GM23338 (cell line): ENCODE measurements around the gene MAP2K1. TPM values are rescaled to one million over a fixed set of nuclear protein-coding genes. Genes with fewer than 3 reads are reported as not detected.

ENCODE experiments used
- ATAC-seq: fragments of 200-7000 bp; cut with Tn5 transposase; 3 replicates; pipeline ENCODE4 v1.9.1; 2020
- DNase-seq: peaks from one replicate; pipeline ENCODE4 v3.0.0-alpha.2; 2015; ENCODE audit warnings: low spot score
- H2AFZ ChIP-seq: fragments of 200-600 bp; sonication (generic); 2 replicates; pipeline ENCODE4 v1.8.0; 2016; ENCODE audit warnings: antibody characterized with exemption, mild to moderate bottlenecking, moderate library complexity
- H3F3A ChIP-seq: fragments of 200-600 bp; sonication (generic); replicated peaks from 2 replicates; pipeline ENCODE4 v1.8.0; 2017; ENCODE audit warnings: antibody characterized with exemption, mixed run types, low read depth
- H3K27ac ChIP-seq: fragments of 200-600 bp; sonication (generic); 2 replicates; pipeline ENCODE4 v1.6.1; 2016; ENCODE audit warnings: low read depth
- H3K27me3 ChIP-seq: fragments of 200-600 bp; sonication (generic); 2 replicates; pipeline ENCODE4 v1.8.0; 2016; ENCODE audit warnings: mild to moderate bottlenecking, mixed run types, moderate library complexity; ENCODE audit not compliant: insufficient read depth
- H3K36me3 ChIP-seq: fragments of 200-600 bp; sonication (generic); 2 replicates; pipeline ENCODE4 v1.8.0; 2016; ENCODE audit warnings: mild to moderate bottlenecking; ENCODE audit not compliant: insufficient read depth
- H3K4me1 ChIP-seq: fragments of 200-600 bp; sonication (generic); 2 replicates; pipeline ENCODE4 v1.8.0; 2016; ENCODE audit warnings: mild to moderate bottlenecking, moderate library complexity; ENCODE audit not compliant: insufficient read depth
- H3K4me2 ChIP-seq: fragments of 200-600 bp; sonication (generic); 2 replicates; pipeline ENCODE4 v1.7.1; 2017; ENCODE audit warnings: mixed run types
- H3K4me3 ChIP-seq: fragments of 200-600 bp; sonication (generic); 2 replicates; pipeline ENCODE4 v1.6.1; 2016; ENCODE audit warnings: mixed run types
- H3K79me2 ChIP-seq: fragments of 200-600 bp; sonication (generic); replicated peaks from 2 replicates; pipeline ENCODE4 v1.8.0; 2017; ENCODE audit warnings: mild to moderate bottlenecking; ENCODE audit not compliant: insufficient read depth
- H3K9me2 ChIP-seq: fragments of 200-600 bp; sonication (generic); 2 replicates; pipeline ENCODE4 v1.8.0; 2017; ENCODE audit not compliant: insufficient read depth
- H4K20me1 ChIP-seq: fragments of 200-600 bp; sonication (generic); replicated peaks from 2 replicates; pipeline ENCODE4 v1.8.0; 2017; ENCODE audit warnings: mild to moderate bottlenecking; ENCODE audit not compliant: insufficient read depth
- H3K27ac Mint-ChIP-seq: 2 replicates; pipeline ENCODE4 v1.8.0; 2020; ENCODE audit warnings: inconsistent platforms, mild to moderate bottlenecking, moderate library complexity, mixed read lengths
- H3K27me3 Mint-ChIP-seq: 3 replicates; pipeline ENCODE4 v1.8.0; 2022; ENCODE audit warnings: low read depth, mild to moderate bottlenecking, moderate library complexity, mixed read lengths, inconsistent platforms; ENCODE audit not compliant: insufficient read depth, poor library complexity
- H3K36me3 Mint-ChIP-seq: 3 replicates; pipeline ENCODE4 v1.8.0; 2021; ENCODE audit warnings: low read depth, mild to moderate bottlenecking, inconsistent platforms, moderate library complexity, mixed read lengths
- H3K4me1 Mint-ChIP-seq: 3 replicates; pipeline ENCODE4 v1.8.0; 2020; ENCODE audit warnings: mild to moderate bottlenecking, inconsistent platforms, mixed read lengths
- H3K4me3 Mint-ChIP-seq: 3 replicates; pipeline ENCODE4 v1.8.0; 2021; ENCODE audit warnings: moderate library complexity, mild to moderate bottlenecking, inconsistent platforms, mixed read lengths
- H3K9me3 Mint-ChIP-seq: 3 replicates; pipeline ENCODE4 v1.8.0; 2020; ENCODE audit warnings: moderate library complexity, mild to moderate bottlenecking, inconsistent platforms, mixed read lengths
- CREB1 ChIP-seq: fragments of 250-450 bp; sonication (Bioruptor Pico); IDR thresholded peaks from 2 replicates; pipeline ENCODE4 v1.5.0; 2020; ENCODE audit warnings: low read depth, mild to moderate bottlenecking, moderate library complexity
- EZH2 ChIP-seq: fragments of 200-600 bp; sonication (generic); IDR thresholded peaks from one replicate; pipeline ENCODE4 v1.8.0; 2017; ENCODE audit warnings: antibody characterized with exemption, mild to moderate bottlenecking, low read depth; ENCODE audit not compliant: unreplicated experiment
- JUNB ChIP-seq: IDR thresholded peaks from one replicate; pipeline ENCODE4 v1.6.1; 2016; ENCODE audit warnings: antibody characterized with exemption; ENCODE audit not compliant: unreplicated experiment
- NANOG ChIP-seq: IDR thresholded peaks from 2 replicates; pipeline ENCODE4 v1.6.1; 2016; ENCODE audit warnings: antibody characterized with exemption, borderline replicate concordance
- polyA plus RNA-seq: library from polyadenylated mRNA; unstranded; fragments of >200 nt; fragmentation: Nextera tagmentation; extraction: Ambion mirVana; gene quantifications from 2 replicates; pipeline ENCODE4 v1.2.1, GENCODE V29; 2016
- total RNA-seq: library from RNA; depleted of rRNA; stranded (reverse); fragments of >200 nt; shearing (Covaris generic); gene quantifications from 2 replicates; pipeline ENCODE4 v1.2.3, GENCODE V29; 2014
- TF ChIP-seq, protein P1 (sequence below), 2 experiments: fragments of 200-600 bp in 1 of 2; sonication (generic) in 1 of 2; conservative IDR thresholded peaks; 2 replicates each; pipeline versions ENCODE4 v1.5.1 to v1.6.1; 2016 to 2017; ENCODE audit warnings: antibody characterized with exemption in 2 of 2, low read depth in 2 of 2, mild to moderate bottlenecking in 2 of 2, moderate library complexity in 1 of 2
- TF ChIP-seq, protein P2 (sequence below): IDR thresholded peaks from 2 replicates; pipeline ENCODE4 v1.6.1; 2016; ENCODE audit warnings: antibody characterized with exemption

Gene MAP2K1
- total and polyA plus RNA-seq, 2 experiments from 2014 or later: 42.0 to 68.5 TPM

DNA sequence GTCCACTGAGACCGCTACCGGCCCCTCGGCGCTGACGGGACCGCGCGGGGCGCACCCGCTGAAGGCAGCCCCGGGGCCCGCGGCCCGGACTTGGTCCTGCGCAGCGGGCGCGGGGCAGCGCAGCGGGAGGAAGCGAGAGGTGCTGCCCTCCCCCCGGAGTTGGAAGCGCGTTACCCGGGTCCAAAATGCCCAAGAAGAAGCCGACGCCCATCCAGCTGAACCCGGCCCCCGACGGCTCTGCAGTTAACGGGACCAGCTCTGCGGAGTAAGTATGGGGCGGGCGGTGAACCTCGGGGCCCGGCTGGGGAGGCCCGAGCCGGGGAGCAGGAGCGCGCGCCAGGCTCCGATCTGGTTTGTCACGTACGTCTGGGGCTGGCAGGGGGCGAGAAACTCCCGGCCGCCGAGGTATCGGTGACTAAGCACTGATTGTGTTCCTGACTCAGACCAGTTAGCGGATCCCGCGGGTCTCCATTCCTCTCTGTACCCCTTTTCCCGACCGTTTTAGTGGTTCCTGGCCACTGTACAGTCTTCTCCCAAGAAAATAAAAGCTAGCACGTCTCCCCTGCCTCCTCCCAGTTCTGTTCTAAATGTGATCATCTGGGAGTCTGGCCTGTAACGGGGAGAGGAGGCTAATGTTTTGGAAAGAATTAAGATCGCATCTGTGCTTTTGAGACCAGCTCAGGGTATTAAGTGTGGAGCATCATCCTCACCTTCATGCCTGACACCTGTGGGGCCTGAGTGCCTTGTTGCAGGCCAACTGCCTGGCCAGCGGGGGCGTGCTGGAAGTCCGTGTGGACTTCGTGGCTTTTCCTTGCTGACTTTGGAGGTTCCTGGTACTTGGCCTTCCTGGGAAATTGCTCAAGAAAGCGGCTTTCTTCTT is 691 bp downstream of the MAP2K1 start:
- H3K4me1 ChIP-seq: peaks cover 7% of the 10 kb centered on the region
- 0 out of 2 replicates have a peak, but pooled peaks cover 6% of the 10 kb centered on the region for H3F3A ChIP-seq
- no peaks in the 10 kb centered on the region for H3K36me3 ChIP-seq
- peak overlapping the region; percentile 82 for H3K4me3 ChIP-seq
- Mint-ChIP-seq H3K4me3 (peak overlapping the region; percentile 91), H3K27me3 (peaks cover 4% of the 10 kb centered on the region), H3K36me3 (peaks cover 22% of the 10 kb centered on the region; the same call in 2 of the 3 replicates), H3K4me1 (peaks cover 33% of the 10 kb centered on the region), H3K27ac (peak overlapping the region; percentile 15; the same call in 1 of the 2 replicates), H3K9me3 (no peaks in the 10 kb centered on the region)
- H3K27ac ChIP-seq: no peak overlapping the region
- H3K4me2 ChIP-seq: peak overlapping the region; percentile 89
- H3K27me3 ChIP-seq: no peaks in the 10 kb centered on the region
- DNase-seq: peak; percentile 62
- TF ChIP-seq JUNB (no peak), CREB1 (CRISPR knock-in tag) (no peak), EZH2 (no peak)
- TF ChIP-seq, protein P1, sequence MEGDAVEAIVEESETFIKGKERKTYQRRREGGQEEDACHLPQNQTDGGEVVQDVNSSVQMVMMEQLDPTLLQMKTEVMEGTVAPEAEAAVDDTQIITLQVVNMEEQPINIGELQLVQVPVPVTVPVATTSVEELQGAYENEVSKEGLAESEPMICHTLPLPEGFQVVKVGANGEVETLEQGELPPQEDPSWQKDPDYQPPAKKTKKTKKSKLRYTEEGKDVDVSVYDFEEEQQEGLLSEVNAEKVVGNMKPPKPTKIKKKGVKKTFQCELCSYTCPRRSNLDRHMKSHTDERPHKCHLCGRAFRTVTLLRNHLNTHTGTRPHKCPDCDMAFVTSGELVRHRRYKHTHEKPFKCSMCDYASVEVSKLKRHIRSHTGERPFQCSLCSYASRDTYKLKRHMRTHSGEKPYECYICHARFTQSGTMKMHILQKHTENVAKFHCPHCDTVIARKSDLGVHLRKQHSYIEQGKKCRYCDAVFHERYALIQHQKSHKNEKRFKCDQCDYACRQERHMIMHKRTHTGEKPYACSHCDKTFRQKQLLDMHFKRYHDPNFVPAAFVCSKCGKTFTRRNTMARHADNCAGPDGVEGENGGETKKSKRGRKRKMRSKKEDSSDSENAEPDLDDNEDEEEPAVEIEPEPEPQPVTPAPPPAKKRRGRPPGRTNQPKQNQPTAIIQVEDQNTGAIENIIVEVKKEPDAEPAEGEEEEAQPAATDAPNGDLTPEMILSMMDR (conservative IDR thresholded peaks at IDR 0.05; ENCODE audit: low read depth in 2 of 2): peak; percentile 50 to 51
- TF ChIP-seq, protein P2, sequence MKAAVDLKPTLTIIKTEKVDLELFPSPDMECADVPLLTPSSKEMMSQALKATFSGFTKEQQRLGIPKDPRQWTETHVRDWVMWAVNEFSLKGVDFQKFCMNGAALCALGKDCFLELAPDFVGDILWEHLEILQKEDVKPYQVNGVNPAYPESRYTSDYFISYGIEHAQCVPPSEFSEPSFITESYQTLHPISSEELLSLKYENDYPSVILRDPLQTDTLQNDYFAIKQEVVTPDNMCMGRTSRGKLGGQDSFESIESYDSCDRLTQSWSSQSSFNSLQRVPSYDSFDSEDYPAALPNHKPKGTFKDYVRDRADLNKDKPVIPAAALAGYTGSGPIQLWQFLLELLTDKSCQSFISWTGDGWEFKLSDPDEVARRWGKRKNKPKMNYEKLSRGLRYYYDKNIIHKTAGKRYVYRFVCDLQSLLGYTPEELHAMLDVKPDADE: no peak
- H3K9me2 ChIP-seq: no peaks in the 10 kb centered on the region
- ATAC-seq: peak; percentile 61
- H4K20me1 ChIP-seq: peaks cover 33% of the 10 kb centered on the region
- H3K79me2 ChIP-seq: peaks cover 52% of the 10 kb centered on the region
- H2AFZ ChIP-seq: no peak overlapping the region

DNA sequence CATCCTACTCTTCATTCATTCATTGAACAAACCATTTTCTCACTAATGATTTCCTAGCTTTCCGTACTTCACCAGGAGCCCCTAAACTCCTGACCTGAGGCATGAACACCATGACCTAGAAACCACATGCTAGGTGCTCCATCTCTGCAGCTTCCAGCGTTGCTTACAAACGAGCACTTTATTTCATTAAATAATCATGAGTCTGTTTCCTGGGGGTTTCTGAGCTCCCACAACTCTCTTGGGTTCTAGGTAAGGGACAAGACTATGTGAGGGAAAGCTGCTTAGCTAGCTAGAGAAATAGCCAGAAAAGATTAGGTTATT is 1.3 kb downstream of the MAP2K1 start:
- no peak overlapping the region for H2AFZ ChIP-seq
- H3F3A ChIP-seq: 0 out of 2 replicates have a peak, but pooled peaks cover 6% of the 10 kb centered on the region
- no peak for TF ChIP-seq NANOG
- TF ChIP-seq, protein P1 (conservative IDR thresholded peaks at IDR 0.05; ENCODE audit: low read depth in 2 of 2): 0 out of 4 replicates have a peak, but pooled peaks of 1 of the 2 experiments have one; percentile 6
- DNase-seq (no peak), ATAC-seq (no peak)
- H3K79me2 ChIP-seq: peaks cover 58% of the 10 kb centered on the region
- no peaks in the 10 kb centered on the region for H3K9me2 ChIP-seq
- H3K4me2 ChIP-seq: peak overlapping the region; percentile 89
- no peak overlapping the region for H3K27ac ChIP-seq
- H4K20me1 ChIP-seq: peaks cover 34% of the 10 kb centered on the region
- Mint-ChIP-seq H3K36me3 (peaks cover 24% of the 10 kb centered on the region), H3K9me3 (no peaks in the 10 kb centered on the region), H3K27ac (no peak overlapping the region), H3K4me1 (peaks cover 33% of the 10 kb centered on the region), H3K4me3 (peak overlapping the region; percentile 81), H3K27me3 (peaks cover 4% of the 10 kb centered on the region)
- H3K36me3 ChIP-seq: no peaks in the 10 kb centered on the region
- peak overlapping the region; percentile 82 for H3K4me3 ChIP-seq
- H3K27me3 ChIP-seq: no peaks in the 10 kb centered on the region
- H3K4me1 ChIP-seq: peaks cover 7% of the 10 kb centered on the region
